Measurements from ENCODE around the gene PKN2. TPM values are rescaled to one million over a fixed set of nuclear protein-coding genes. Genes with fewer than 3 reads are reported as not detected.

PKN2 gene
- total RNA-seq, 4 donors from 2014 or later: 14.9 to 18.6 (median 17.0) TPM

- Histone ChIP-seq H3K36me3 (no peaks in the 10 kb centered on the region), H3K9me3 (no peaks in the 10 kb centered on the region), H3K4me1 (no peaks in the 10 kb centered on the region), H3K27ac (no peak overlapping the region), H3K4me3 (no peak overlapping the region), H3K27me3 (no peaks in the 10 kb centered on the region)
- ATAC-seq (no peak), DNase-seq (no peak)
- no peak for TF ChIP-seq POLR2A (IDR thresholded peaks at IDR 0.05)
- TF ChIP-seq, protein P1, sequence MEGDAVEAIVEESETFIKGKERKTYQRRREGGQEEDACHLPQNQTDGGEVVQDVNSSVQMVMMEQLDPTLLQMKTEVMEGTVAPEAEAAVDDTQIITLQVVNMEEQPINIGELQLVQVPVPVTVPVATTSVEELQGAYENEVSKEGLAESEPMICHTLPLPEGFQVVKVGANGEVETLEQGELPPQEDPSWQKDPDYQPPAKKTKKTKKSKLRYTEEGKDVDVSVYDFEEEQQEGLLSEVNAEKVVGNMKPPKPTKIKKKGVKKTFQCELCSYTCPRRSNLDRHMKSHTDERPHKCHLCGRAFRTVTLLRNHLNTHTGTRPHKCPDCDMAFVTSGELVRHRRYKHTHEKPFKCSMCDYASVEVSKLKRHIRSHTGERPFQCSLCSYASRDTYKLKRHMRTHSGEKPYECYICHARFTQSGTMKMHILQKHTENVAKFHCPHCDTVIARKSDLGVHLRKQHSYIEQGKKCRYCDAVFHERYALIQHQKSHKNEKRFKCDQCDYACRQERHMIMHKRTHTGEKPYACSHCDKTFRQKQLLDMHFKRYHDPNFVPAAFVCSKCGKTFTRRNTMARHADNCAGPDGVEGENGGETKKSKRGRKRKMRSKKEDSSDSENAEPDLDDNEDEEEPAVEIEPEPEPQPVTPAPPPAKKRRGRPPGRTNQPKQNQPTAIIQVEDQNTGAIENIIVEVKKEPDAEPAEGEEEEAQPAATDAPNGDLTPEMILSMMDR (IDR thresholded peaks at IDR 0.05 in 4 of 5, conservative IDR thresholded peaks at IDR 0.05 in 1 of 5): no peak
- in situ Hi-C loops (cut with MboI; ENCODE audit: low sequenced_read_pairs in 4 of 4) (loop anchor here in 2 of 4 donors (10.0 to 25.0 kb wide), 2 partner anchors 204 to 216 kb away; no protein-coding TSS in a partner anchor), intact Hi-C loops (cut with DNase I; ENCODE audit: low total_unique reads) (no loop called here)
These were observed 25.7 kb upstream of the PKN2 start for GRCh38 chr1:88658419-88658818.

DNA sequence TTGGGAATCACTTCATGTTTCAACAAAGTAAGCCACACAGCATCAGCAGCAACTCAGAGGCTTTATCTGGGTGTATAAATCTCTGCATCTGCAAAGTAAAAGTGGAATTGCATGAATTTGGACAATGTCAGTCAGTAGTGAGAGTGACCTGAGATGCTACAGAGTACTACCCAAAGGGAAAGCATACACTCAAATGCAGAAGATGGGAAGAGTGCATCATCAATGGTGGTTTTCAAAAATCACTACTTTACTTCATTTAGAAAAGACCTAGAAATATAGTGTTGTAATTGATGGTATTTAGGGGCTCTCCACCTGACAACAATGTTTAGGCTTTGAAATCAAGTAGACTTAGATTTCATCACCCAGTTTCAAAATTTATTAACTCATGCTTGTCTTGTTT is 24.5 kb upstream of the PKN2 start:
- no peak overlapping the region for H3K4me3 ChIP-seq
- no peaks in the 10 kb centered on the region for H3K36me3 ChIP-seq
- no peaks in the 10 kb centered on the region for H3K9me3 ChIP-seq
- intact Hi-C loops (cut with DNase I; ENCODE audit: low total_unique reads): no loop called here
- H3K27ac ChIP-seq: no peak overlapping the region
- ATAC-seq (no peak), DNase-seq (no peak)
- no peaks in the 10 kb centered on the region for H3K27me3 ChIP-seq
- no peak for TF ChIP-seq POLR2A (IDR thresholded peaks at IDR 0.05)
- TF ChIP-seq, protein P1 (IDR thresholded peaks at IDR 0.05 in 4 of 5, conservative IDR thresholded peaks at IDR 0.05 in 1 of 5): no peak
- in situ Hi-C loops (cut with MboI; ENCODE audit: low sequenced_read_pairs in 4 of 4): loop anchor here in 2 of 4 donors (10.0 to 25.0 kb wide), 2 partner anchors 203 to 215 kb away; no protein-coding TSS in a partner anchor
- H3K4me1 ChIP-seq: no peaks in the 10 kb centered on the region

DNA sequence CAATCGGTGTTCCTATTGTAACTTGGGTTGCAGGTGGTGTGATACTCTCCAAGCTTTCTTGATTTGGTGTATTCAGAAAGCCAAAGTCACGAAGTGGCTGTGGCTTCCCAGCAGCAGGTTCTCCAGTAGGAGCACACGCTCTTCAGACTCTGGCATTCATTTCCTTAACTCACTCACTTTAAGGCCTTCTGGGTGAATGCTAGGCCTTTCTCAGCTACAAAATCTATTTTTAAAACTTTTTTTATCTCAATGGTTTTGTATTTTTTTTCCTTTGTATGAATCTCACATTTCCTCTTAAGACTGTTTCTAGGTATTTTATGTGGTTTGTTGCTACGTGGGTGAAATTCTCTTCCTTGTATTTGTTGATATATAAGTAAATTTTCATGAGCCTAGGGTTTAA is 22.9 kb upstream of the PKN2 start:
- Histone ChIP-seq H3K27ac (no peak overlapping the region), H3K4me3 (no peak overlapping the region), H3K27me3 (no peaks in the 10 kb centered on the region), H3K36me3 (no peaks in the 10 kb centered on the region), H3K4me1 (no peaks in the 10 kb centered on the region), H3K9me3 (no peaks in the 10 kb centered on the region)
- ATAC-seq (no peak), DNase-seq (no peak)
- intact Hi-C loops (cut with DNase I; ENCODE audit: low total_unique reads) (no loop called here), in situ Hi-C loops (cut with MboI; ENCODE audit: low sequenced_read_pairs in 4 of 4) (loop anchor here in 3 of 4 donors (10.0 to 25.0 kb wide), 2 partner anchors 201 to 214 kb away; no protein-coding TSS in a partner anchor)
- TF ChIP-seq, protein P1 (IDR thresholded peaks at IDR 0.05 in 4 of 5, conservative IDR thresholded peaks at IDR 0.05 in 1 of 5): no peak
- no peak for TF ChIP-seq POLR2A (IDR thresholded peaks at IDR 0.05)

DNA sequence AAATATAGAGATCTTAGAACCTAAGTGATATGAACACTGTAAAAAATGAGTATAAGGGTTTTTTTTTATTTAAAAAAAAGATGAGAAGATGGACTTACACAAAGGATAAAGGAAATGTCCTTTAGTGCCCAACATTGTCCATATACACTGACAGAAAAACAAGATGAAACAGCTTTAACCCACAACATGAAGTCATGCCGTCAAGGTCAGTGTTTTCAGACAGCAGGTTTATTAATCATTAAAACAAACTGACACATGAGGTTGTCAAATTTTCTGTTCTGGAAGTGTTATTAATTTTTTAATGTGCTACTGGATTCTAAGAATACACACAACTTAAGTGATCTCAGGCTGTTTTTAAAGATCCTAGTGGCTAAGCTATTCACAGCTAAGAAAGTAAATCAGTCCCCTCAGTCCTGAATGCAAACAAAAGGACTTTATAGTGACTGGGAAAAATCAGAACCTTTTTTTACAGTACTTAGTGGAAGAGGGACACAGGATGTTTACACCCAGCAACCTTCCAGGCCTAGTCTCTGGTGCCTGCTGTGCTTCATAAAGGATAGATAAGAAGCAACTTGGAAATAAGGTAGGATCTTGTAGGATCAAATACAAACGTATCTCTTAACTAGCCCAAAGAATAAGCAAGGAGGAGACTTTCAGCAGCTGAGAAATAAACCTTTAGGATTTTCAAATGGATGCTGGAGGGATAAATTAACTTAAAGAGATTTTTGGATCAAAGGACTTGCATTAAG is 21.9 kb upstream of the PKN2 start:
- Histone ChIP-seq H3K4me3 (no peak overlapping the region), H3K27me3 (no peaks in the 10 kb centered on the region), H3K4me1 (no peaks in the 10 kb centered on the region), H3K36me3 (no peaks in the 10 kb centered on the region), H3K9me3 (no peaks in the 10 kb centered on the region), H3K27ac (no peak overlapping the region)
- no peak for DNase-seq
- no peak for ATAC-seq
- in situ Hi-C loops (cut with MboI; ENCODE audit: low sequenced_read_pairs in 4 of 4): loop anchor here in 3 of 4 donors (10.0 to 25.0 kb wide), 2 partner anchors 200 to 213 kb away; no protein-coding TSS in a partner anchor
- intact Hi-C loops (cut with DNase I; ENCODE audit: low total_unique reads): no loop called here
- TF ChIP-seq, protein P1 (IDR thresholded peaks at IDR 0.05 in 4 of 5, conservative IDR thresholded peaks at IDR 0.05 in 1 of 5): no peak
- no peak for TF ChIP-seq POLR2A (IDR thresholded peaks at IDR 0.05)

Measured in gastrocnemius medialis (tissue), 4 donors.